SK-N-SH (cell line): ENCODE data around the gene TBC1D2. TPM values are rescaled to one million over a fixed set of nuclear protein-coding genes. Genes with fewer than 3 reads are reported as not detected.

Experiments
- CTCF ChIA-PET: fragments of 300-600, 350-600 bp; formaldehyde crosslinking; extraction: SDS; loops from one replicate; lab custom pipeline; 2021; lab: Yijun Ruan, JAX
- POLR2A ChIA-PET: fragments of 350-600 bp; sonication (Branson Sonifier 250); formaldehyde crosslinking; extraction: SDS; loops from one replicate; lab custom pipeline; 2020; ENCODE audit warnings: antibody characterized with exemption, inconsistent platforms; lab: Yijun Ruan, JAX
- DNase-seq: peaks from one replicate; pipeline ENCODE4 v3.0.0; 2012
- H2AFZ ChIP-seq: fragments of 200-600 bp; sonication (generic); 2 replicates; pipeline ENCODE4 v1.8.1; 2016; ENCODE audit warnings: antibody characterized with exemption, mild to moderate bottlenecking, low read depth
- H3F3A ChIP-seq: fragments of 200-600 bp; sonication (generic); replicated peaks from 2 replicates; pipeline ENCODE3; 2016; ENCODE audit warnings: antibody characterized with exemption, mild to moderate bottlenecking; ENCODE audit not compliant: insufficient read depth
- H3K27ac ChIP-seq, 2 experiments: fragments of 200-500 bp in 1 of 2; fragments of 200-600 bp in 1 of 2; sonication (Bioruptor generic) in 1 of 2; sonication (generic), shearing (Covaris generic) in 1 of 2; 2 replicates each; pipeline versions ENCODE4 v1.5.1 to v1.6.1; 2014 to 2016; ENCODE audit warnings: low read depth in 2 of 2, inconsistent platforms in 1 of 2, low read length in 1 of 2, mild to moderate bottlenecking in 1 of 2, mixed read lengths in 1 of 2
- H3K27me3 ChIP-seq: fragments of 200-600 bp; sonication (generic), shearing (Covaris generic); 2 replicates; pipeline ENCODE4 v1.6.1; 2016; ENCODE audit warnings: mixed run types; ENCODE audit not compliant: insufficient read depth
- H3K36me3 ChIP-seq, 2 experiments: fragments of 200-500 bp in 1 of 2; fragments of 200-600 bp in 1 of 2; sonication (Bioruptor generic) in 1 of 2; sonication (generic) in 1 of 2; replicated peaks in 1 of 2; 2 replicates each; pipeline versions ENCODE3 to v1.5.1; 2014 to 2016; ENCODE audit warnings: low read length in 1 of 2, mild to moderate bottlenecking in 1 of 2; ENCODE audit not compliant: insufficient read depth in 2 of 2, control insufficient read depth in 1 of 2
- H3K4me1 ChIP-seq, 2 experiments: fragments of 200-500 bp in 1 of 2; fragments of 200-600 bp in 1 of 2; sonication (Bioruptor generic) in 1 of 2; sonication (generic), shearing (Covaris generic) in 1 of 2; 2 replicates each; pipeline versions ENCODE4 v1.5.1 to v1.6.1; 2014 to 2016; ENCODE audit warnings: low read depth in 1 of 2, low read length in 1 of 2, mixed run types in 1 of 2; ENCODE audit not compliant: insufficient read depth in 2 of 2, control insufficient read depth in 1 of 2
- H3K4me2 ChIP-seq: fragments of 200-600 bp; sonication (generic), shearing (Covaris generic); 2 replicates; pipeline ENCODE4 v1.6.1; 2017; ENCODE audit warnings: mixed run types
- H3K4me3 ChIP-seq, 2 experiments: fragments of 200-500 bp in 1 of 2; fragments of 200-600 bp in 1 of 2; sonication (Bioruptor generic) in 1 of 2; sonication (generic), shearing (Covaris generic) in 1 of 2; 2 replicates each; pipeline versions ENCODE4 v1.5.1 to v1.8.1; 2014 to 2016; ENCODE audit warnings: low read depth in 2 of 2, inconsistent platforms in 1 of 2, low read length in 1 of 2, mild to moderate bottlenecking in 1 of 2, mixed read lengths in 1 of 2, moderate library complexity in 1 of 2
- H3K79me2 ChIP-seq: fragments of 200-600 bp; sonication (generic); 2 replicates; pipeline ENCODE4 v1.8.1; 2017; ENCODE audit warnings: mild to moderate bottlenecking; ENCODE audit not compliant: insufficient read depth
- H3K9ac ChIP-seq: fragments of 200-600 bp; sonication (generic); 2 replicates; pipeline ENCODE4 v1.6.1; 2017; ENCODE audit warnings: mixed run types
- H3K9me2 ChIP-seq: fragments of 200-600 bp; sonication (generic); 2 replicates; pipeline ENCODE4 v1.6.1; 2017; ENCODE audit warnings: mixed run types
- H3K9me3 ChIP-seq: fragments of 200-600 bp; sonication (generic); 2 replicates; pipeline ENCODE4 v1.6.1; 2017; ENCODE audit warnings: mixed run types, mild to moderate bottlenecking, moderate library complexity
- H4K20me1 ChIP-seq: fragments of 200-600 bp; sonication (generic); 2 replicates; pipeline ENCODE4 v1.6.1; 2017; ENCODE audit warnings: mild to moderate bottlenecking, mixed run types; ENCODE audit not compliant: insufficient read depth
- CHD2 ChIP-seq: fragments of 150-350 bp; IDR thresholded peaks from 2 replicates; pipeline ENCODE4 v1.6.1; 2018; ENCODE audit warnings: low read length; ENCODE audit not compliant: partially characterized antibody
- EZH2phosphoT487 ChIP-seq: fragments of 200-600 bp; sonication (generic); IDR thresholded peaks from 2 replicates; pipeline ENCODE4 v1.6.1; 2017; ENCODE audit warnings: low read depth, mixed run types, mild to moderate bottlenecking, antibody characterized with exemption, moderate library complexity, borderline replicate concordance
- FOSL2 ChIP-seq: IDR thresholded peaks from 2 replicates; pipeline ENCODE4 v1.4.0; 2012; ENCODE audit warnings: low read depth, mild to moderate bottlenecking, moderate library complexity, borderline replicate concordance
- FOXM1 ChIP-seq: IDR thresholded peaks from 2 replicates; pipeline ENCODE4 v1.4.0; 2012; ENCODE audit warnings: low read depth, mild to moderate bottlenecking
- GATA2 ChIP-seq: sonication (generic); formaldehyde crosslinking; IDR thresholded peaks from 2 replicates; pipeline ENCODE4 v1.5.0; 2020; ENCODE audit warnings: mild to moderate bottlenecking, missing genetic modification reagents
- MEF2A ChIP-seq: IDR thresholded peaks from 2 replicates; pipeline ENCODE4 v1.4.0; 2012; ENCODE audit warnings: low read depth, borderline replicate concordance
- NFIC ChIP-seq: IDR thresholded peaks from 2 replicates; pipeline ENCODE4 v1.4.0; 2012; ENCODE audit warnings: borderline replicate concordance
- NRF1 ChIP-seq: IDR thresholded peaks from 2 replicates; pipeline ENCODE4 v1.6.1; 2012; ENCODE audit warnings: low read depth, mild to moderate bottlenecking, low read length
- POLR2AphosphoS5 ChIP-seq: IDR thresholded peaks from 2 replicates; pipeline ENCODE4 v1.6.1; 2012; ENCODE audit warnings: low read depth, low read length
- RXRA ChIP-seq: IDR thresholded peaks from 2 replicates; pipeline ENCODE4 v1.4.0; 2012; ENCODE audit warnings: low read depth, mild to moderate bottlenecking, borderline replicate concordance
- SMC3 ChIP-seq: IDR thresholded peaks from 2 replicates; pipeline ENCODE4 v1.6.1; 2012; ENCODE audit warnings: low read depth, low read length, improper control_type of control experiment
- TAF1 ChIP-seq: IDR thresholded peaks from 2 replicates; pipeline ENCODE4 v1.6.1; 2012; ENCODE audit warnings: low read depth, mild to moderate bottlenecking, low read length, moderate library complexity, borderline replicate concordance
- TCF12 ChIP-seq: IDR thresholded peaks from 2 replicates; pipeline ENCODE4 v1.4.0; 2012
- YY1 ChIP-seq: IDR thresholded peaks from 2 replicates; pipeline ENCODE4 v1.4.0; 2012; ENCODE audit warnings: low read depth, mild to moderate bottlenecking
- whole genome bisulfite sequencing: methylation state at CpG from one replicate; pipeline ENCODE4 v1.1.6; 2017; ENCODE audit warnings: low lambda C conversion rate; 5-methylcytosine and 5-hydroxymethylcytosine counted together
- polyA plus RNA-seq, 3 experiments: library from polyadenylated mRNA; depleted of rRNA; stranded (reverse); fragments of >200 nt; gene quantifications; 2 replicates each; pipeline ENCODE4 v1.2.3, GENCODE V29; 2012
- TF ChIP-seq, protein P1 (sequence below): IDR thresholded peaks from 2 replicates; pipeline ENCODE4 v1.4.0; 2012; ENCODE audit warnings: low read depth
- TF ChIP-seq, protein P2 (sequence below): IDR thresholded peaks from 2 replicates; pipeline ENCODE4 v1.4.0; 2012; ENCODE audit warnings: low read depth, borderline replicate concordance
- TF ChIP-seq, protein P3 (sequence below): fragments of 200-600 bp; sonication (generic); IDR thresholded peaks from 2 replicates; pipeline ENCODE4 v1.6.1; 2017; ENCODE audit warnings: antibody characterized with exemption, mild to moderate bottlenecking, moderate library complexity
- TF ChIP-seq, protein P4 (sequence below): IDR thresholded peaks from 2 replicates; pipeline ENCODE4; 2012
- TF ChIP-seq, protein P5 (sequence below): fragments of 150-350 bp; IDR thresholded peaks from 2 replicates; pipeline ENCODE4 v1.6.1; 2017; ENCODE audit warnings: antibody characterized with exemption, low read length, low read depth, borderline replicate concordance

Gene TBC1D2
- polyA plus RNA-seq, 1 of the 3 experiments (the other 2 are of a cell fraction): 5.6 TPM

DNA sequence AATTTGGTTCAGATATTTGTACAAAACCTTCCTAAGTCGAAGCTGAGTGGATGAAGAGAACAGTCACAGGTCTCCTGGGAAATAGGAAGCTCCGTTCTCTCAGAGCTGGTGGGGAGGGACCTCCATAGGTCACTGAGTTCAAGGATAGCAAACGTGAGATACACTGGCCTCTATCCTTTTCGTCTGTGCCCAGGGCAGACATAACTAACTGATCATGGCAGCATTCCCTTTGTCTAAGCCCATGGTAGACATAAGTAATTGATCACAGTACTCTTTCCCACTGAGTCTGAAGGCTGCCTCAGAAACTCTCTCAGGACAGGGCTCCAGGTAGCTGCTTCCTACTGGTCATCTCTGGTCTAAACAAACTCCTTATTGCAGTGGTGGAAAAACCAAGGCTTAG is 50.8 kb downstream of the TBC1D2 start (continued):
- TF ChIP-seq TCF12 (no peak), CHD2 (no peak), POLR2AphosphoS5 (no peak)
- TF ChIP-seq, protein P1, sequence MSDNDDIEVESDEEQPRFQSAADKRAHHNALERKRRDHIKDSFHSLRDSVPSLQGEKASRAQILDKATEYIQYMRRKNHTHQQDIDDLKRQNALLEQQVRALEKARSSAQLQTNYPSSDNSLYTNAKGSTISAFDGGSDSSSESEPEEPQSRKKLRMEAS: no peak

DNA sequence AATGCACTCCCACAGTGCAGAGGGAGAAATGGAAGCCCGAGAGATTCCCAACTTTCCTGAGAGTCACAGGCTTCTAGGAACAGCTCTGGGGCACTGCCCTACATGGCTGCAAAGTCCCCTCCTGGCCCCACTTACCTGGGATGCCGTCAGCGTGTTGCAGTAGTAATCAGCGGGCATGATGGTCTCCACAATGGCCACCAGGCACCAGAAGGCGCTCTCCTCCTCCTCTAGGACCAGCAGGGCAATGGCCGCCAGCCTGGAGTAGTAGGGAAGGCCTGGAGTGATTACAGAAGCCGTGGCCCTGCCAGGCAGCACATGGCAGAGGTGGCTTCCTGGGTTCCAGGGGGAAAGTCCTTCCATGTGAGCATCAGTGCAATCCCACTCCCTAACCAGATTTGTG is 52.3 kb downstream of the TBC1D2 start:
- H2AFZ ChIP-seq: no peak overlapping the region
- H3F3A ChIP-seq: no peaks in the 10 kb centered on the region
- H3K36me3 ChIP-seq: no peaks in the 10 kb centered on the region
- no peaks in the 10 kb centered on the region for H4K20me1 ChIP-seq
- no peaks in the 10 kb centered on the region for H3K9me2 ChIP-seq
- H3K27ac ChIP-seq: no peak overlapping the region
- no peaks in the 10 kb centered on the region for H3K27me3 ChIP-seq
- DNase-seq: no peak
- no peaks in the 10 kb centered on the region for H3K9me3 ChIP-seq
- no peak for TF ChIP-seq EZH2phosphoT487
- TF ChIP-seq, protein P2, sequence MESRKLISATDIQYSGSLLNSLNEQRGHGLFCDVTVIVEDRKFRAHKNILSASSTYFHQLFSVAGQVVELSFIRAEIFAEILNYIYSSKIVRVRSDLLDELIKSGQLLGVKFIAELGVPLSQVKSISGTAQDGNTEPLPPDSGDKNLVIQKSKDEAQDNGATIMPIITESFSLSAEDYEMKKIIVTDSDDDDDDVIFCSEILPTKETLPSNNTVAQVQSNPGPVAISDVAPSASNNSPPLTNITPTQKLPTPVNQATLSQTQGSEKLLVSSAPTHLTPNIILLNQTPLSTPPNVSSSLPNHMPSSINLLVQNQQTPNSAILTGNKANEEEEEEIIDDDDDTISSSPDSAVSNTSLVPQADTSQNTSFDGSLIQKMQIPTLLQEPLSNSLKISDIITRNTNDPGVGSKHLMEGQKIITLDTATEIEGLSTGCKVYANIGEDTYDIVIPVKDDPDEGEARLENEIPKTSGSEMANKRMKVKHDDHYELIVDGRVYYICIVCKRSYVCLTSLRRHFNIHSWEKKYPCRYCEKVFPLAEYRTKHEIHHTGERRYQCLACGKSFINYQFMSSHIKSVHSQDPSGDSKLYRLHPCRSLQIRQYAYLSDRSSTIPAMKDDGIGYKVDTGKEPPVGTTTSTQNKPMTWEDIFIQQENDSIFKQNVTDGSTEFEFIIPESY: no peak
- TF ChIP-seq MEF2A: no peak
- TF ChIP-seq RXRA: no peak
- no peak for TF ChIP-seq FOSL2
- TF ChIP-seq, protein P3, sequence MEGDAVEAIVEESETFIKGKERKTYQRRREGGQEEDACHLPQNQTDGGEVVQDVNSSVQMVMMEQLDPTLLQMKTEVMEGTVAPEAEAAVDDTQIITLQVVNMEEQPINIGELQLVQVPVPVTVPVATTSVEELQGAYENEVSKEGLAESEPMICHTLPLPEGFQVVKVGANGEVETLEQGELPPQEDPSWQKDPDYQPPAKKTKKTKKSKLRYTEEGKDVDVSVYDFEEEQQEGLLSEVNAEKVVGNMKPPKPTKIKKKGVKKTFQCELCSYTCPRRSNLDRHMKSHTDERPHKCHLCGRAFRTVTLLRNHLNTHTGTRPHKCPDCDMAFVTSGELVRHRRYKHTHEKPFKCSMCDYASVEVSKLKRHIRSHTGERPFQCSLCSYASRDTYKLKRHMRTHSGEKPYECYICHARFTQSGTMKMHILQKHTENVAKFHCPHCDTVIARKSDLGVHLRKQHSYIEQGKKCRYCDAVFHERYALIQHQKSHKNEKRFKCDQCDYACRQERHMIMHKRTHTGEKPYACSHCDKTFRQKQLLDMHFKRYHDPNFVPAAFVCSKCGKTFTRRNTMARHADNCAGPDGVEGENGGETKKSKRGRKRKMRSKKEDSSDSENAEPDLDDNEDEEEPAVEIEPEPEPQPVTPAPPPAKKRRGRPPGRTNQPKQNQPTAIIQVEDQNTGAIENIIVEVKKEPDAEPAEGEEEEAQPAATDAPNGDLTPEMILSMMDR: no peak
- no peak for TF ChIP-seq CHD2
- no peak for TF ChIP-seq NRF1
- no peak for TF ChIP-seq SMC3
- TF ChIP-seq, protein P4, sequence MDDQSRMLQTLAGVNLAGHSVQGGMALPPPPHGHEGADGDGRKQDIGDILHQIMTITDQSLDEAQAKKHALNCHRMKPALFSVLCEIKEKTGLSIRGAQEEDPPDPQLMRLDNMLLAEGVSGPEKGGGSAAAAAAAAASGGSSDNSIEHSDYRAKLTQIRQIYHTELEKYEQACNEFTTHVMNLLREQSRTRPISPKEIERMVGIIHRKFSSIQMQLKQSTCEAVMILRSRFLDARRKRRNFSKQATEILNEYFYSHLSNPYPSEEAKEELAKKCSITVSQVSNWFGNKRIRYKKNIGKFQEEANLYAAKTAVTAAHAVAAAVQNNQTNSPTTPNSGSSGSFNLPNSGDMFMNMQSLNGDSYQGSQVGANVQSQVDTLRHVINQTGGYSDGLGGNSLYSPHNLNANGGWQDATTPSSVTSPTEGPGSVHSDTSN: no peak
- no peak for TF ChIP-seq YY1
- no peak for TF ChIP-seq TAF1
- TF ChIP-seq FOXM1: no peak
- no peak for TF ChIP-seq GATA2 (CRISPR knock-in tag)
- TF ChIP-seq, protein P5, sequence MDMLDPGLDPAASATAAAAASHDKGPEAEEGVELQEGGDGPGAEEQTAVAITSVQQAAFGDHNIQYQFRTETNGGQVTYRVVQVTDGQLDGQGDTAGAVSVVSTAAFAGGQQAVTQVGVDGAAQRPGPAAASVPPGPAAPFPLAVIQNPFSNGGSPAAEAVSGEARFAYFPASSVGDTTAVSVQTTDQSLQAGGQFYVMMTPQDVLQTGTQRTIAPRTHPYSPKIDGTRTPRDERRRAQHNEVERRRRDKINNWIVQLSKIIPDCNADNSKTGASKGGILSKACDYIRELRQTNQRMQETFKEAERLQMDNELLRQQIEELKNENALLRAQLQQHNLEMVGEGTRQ: no peak
- no peak for TF ChIP-seq NFIC
- H3K4me1 ChIP-seq: no peaks in the 10 kb centered on the region
- no peak overlapping the region for H3K4me3 ChIP-seq
- H3K79me2 ChIP-seq: no peaks in the 10 kb centered on the region
- no peak overlapping the region for H3K9ac ChIP-seq
- 79% methylated on average over 7 of the region's 7 CpGs for WGBS
- ChIA-PET POLR2A (no interaction called here), CTCF (interaction anchor here (1.0 to 1.8 kb wide), 3 partner anchors 60 to 168 kb away, joined by 3 to 5 read pairs (median 4); partner anchors contain the start of gene TRIM14)
- H3K4me2 ChIP-seq: no peak overlapping the region
